CD4-positive, CD25-positive, alpha-beta regulatory T cell (primary cell): ENCODE data around the gene SEMG1. TPM values are rescaled to one million over a fixed set of nuclear protein-coding genes. Genes with fewer than 3 reads are reported as not detected.

Source experiments
- ATAC-seq, 2 donors: fragments of 150-1000 bp; cut with Tn5 transposase; one replicate each; pipeline ENCODE4 v1.10.0; 2021; ENCODE audit warnings: low read depth in 2 of 2, moderate number of reproducible peaks in 2 of 2, moderate library complexity in 1 of 2
- DNase-seq, 3 donors: peaks; one replicate each; pipeline versions ENCODE4 v3.0.0 to v3.0.0-alpha.2; 2012 to 2022; ENCODE audit warnings: mixed read lengths in 1 of 3
- H3K27ac ChIP-seq: one replicate; pipeline ENCODE4 v1.7.0; 2013; ENCODE audit warnings: mild to moderate bottlenecking, low read length; ENCODE audit not compliant: insufficient read depth, poor library complexity, severe bottlenecking
- H3K27me3 ChIP-seq: one replicate; pipeline ENCODE4 v1.7.0; 2013; ENCODE audit warnings: low read length; ENCODE audit not compliant: control insufficient read depth, insufficient read depth
- H3K36me3 ChIP-seq: one replicate; pipeline ENCODE4 v1.7.0; 2013; ENCODE audit warnings: mild to moderate bottlenecking, low read length, moderate library complexity; ENCODE audit not compliant: control insufficient read depth, insufficient read depth
- H3K4me1 ChIP-seq: 2 replicates; pipeline ENCODE4 v1.7.0; 2013; ENCODE audit warnings: mild to moderate bottlenecking, low read length; ENCODE audit not compliant: insufficient read depth, control insufficient read depth, poor library complexity, severe bottlenecking
- H3K4me3 ChIP-seq: one replicate; pipeline ENCODE4 v1.7.0; 2013; ENCODE audit warnings: low read depth, mild to moderate bottlenecking, low read length, moderate library complexity
- H3K9me3 ChIP-seq, 2 experiments: 1 replicate in 1 of 2; 2 replicates in 1 of 2; pipeline ENCODE4 v1.7.0; 2013; ENCODE audit warnings: low read length in 2 of 2, mild to moderate bottlenecking in 1 of 2, moderate library complexity in 1 of 2; ENCODE audit not compliant: control insufficient read depth in 2 of 2
- H3K27ac Mint-ChIP-seq, 3 donors: one replicate each; pipeline ENCODE4 v1.8.0; 2020 to 2022; ENCODE audit warnings: mild to moderate bottlenecking in 3 of 3, mixed read lengths in 3 of 3, moderate library complexity in 2 of 3
- H3K27me3 Mint-ChIP-seq: one replicate; pipeline ENCODE4 v1.8.0; 2022; ENCODE audit warnings: mild to moderate bottlenecking, mixed read lengths
- H3K36me3 Mint-ChIP-seq: one replicate; pipeline ENCODE4 v1.8.0; 2020; ENCODE audit warnings: mixed read lengths
- H3K4me1 Mint-ChIP-seq, 4 donors: one replicate each; pipeline ENCODE4 v1.8.0; 2020 to 2022; ENCODE audit warnings: mixed read lengths in 4 of 4, mild to moderate bottlenecking in 1 of 4
- H3K4me3 Mint-ChIP-seq, 4 donors: one replicate each; pipeline ENCODE4 v1.8.0; 2020 to 2022; ENCODE audit warnings: mild to moderate bottlenecking in 4 of 4, mixed read lengths in 4 of 4, moderate library complexity in 3 of 4
- H3K9me3 Mint-ChIP-seq, 7 donors: one replicate each; pipeline ENCODE4 v1.8.0; 2020 to 2022; ENCODE audit warnings: mixed read lengths in 7 of 7, mild to moderate bottlenecking in 3 of 7, moderate library complexity in 2 of 7
- polyA plus RNA-seq, 4 donors: library from polyadenylated mRNA; unstranded; fragments of 300-500 nt; fragmentation: Illumina TruSeq; gene quantifications; one replicate each; pipeline ENCODE4 v1.2.3, GENCODE V29; 2021
- total RNA-seq: library from RNA; stranded (reverse); gene quantifications from one replicate; pipeline ENCODE4 v1.2.3, GENCODE V29; 2022

SEMG1 gene, protein sequence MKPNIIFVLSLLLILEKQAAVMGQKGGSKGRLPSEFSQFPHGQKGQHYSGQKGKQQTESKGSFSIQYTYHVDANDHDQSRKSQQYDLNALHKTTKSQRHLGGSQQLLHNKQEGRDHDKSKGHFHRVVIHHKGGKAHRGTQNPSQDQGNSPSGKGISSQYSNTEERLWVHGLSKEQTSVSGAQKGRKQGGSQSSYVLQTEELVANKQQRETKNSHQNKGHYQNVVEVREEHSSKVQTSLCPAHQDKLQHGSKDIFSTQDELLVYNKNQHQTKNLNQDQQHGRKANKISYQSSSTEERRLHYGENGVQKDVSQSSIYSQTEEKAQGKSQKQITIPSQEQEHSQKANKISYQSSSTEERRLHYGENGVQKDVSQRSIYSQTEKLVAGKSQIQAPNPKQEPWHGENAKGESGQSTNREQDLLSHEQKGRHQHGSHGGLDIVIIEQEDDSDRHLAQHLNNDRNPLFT
- total RNA-seq (not detected), polyA plus RNA-seq (not detected)

DNA sequence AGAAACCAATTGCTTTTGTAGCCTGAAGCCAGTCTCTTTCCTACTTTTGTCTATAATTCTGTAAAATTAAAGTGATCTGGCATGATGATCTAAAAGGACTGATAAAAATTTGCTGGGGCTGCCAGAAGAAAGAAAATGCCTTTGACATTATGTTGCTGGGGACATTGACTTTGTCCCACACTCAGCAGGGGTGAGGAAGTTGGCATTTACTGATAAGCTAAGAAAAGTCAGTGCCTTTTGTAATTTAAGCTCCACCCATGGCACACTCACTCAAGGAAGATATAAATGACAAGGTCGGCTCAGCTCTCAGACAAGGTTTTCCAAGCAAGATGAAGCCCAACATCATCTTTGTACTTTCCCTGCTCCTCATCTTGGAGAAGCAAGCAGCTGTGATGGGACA lies at the start of gene SEMG1:
TSS of gene SEMG1 (plus strand) at position 309 of the 400 bp plus-strand sequence. CDS start at position 330, 21 bp downstream.
- ATAC-seq (no peak), DNase-seq (no peak)
- Mint-ChIP-seq H3K4me1 (no peaks in the 10 kb centered on the region), H3K9me3 (peaks cover 0 to 6% (median 2%) of the 10 kb centered on the region in 7 donors), H3K36me3 (no peaks in the 10 kb centered on the region), H3K4me3 (no peak within 1 kb of the TSS), H3K27ac (no peak within 1 kb of the TSS), H3K27me3 (peaks cover 17% of the 10 kb centered on the region)
- Histone ChIP-seq H3K27ac (no peak within 1 kb of the TSS), H3K27me3 (peaks cover 26% of the 10 kb centered on the region), H3K36me3 (no peaks in the 10 kb centered on the region), H3K4me3 (no peak within 1 kb of the TSS), H3K4me1 (no peaks in the 10 kb centered on the region), H3K9me3 (peaks cover 0 to 2% of the 10 kb centered on the region in 2 experiments)

DNA sequence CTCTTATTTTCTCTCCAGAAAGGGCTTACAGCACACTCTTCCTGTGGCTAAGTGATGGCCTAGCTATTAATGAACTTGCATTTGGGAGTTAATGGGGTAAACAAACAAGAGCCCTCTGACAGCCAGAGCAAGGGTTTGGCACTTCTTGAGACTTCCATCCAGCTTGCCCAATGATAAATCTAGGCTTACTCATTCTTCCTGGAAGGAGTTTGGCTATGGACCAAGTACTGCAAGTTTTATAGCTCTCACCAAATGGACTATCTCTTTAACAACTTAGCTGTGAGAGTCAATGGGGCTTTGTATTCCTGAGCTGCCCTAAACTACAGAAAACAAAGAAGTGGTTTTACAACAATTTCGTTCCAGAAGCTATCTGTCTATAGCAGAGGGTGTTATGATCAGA lies 48.9 kb upstream of the SEMG1 start:
- Histone ChIP-seq H3K36me3 (no peaks in the 10 kb centered on the region), H3K27me3 (peaks cover 13% of the 10 kb centered on the region), H3K27ac (no peak overlapping the region), H3K4me1 (no peaks in the 10 kb centered on the region), H3K9me3 (peaks cover 17 to 25% of the 10 kb centered on the region in 2 experiments), H3K4me3 (no peak overlapping the region)
- peaks cover 0 to 34% (median 7%) of the 10 kb centered on the region in 7 donors for H3K9me3 Mint-ChIP-seq
- H3K27me3 Mint-ChIP-seq, result peaks cover 57% of the 10 kb centered on the region
- H3K4me1 Mint-ChIP-seq, result no peaks in the 10 kb centered on the region
- DNase-seq, result no peak
- no peak overlapping the region for H3K4me3 Mint-ChIP-seq
- H3K27ac Mint-ChIP-seq, result no peak overlapping the region
- H3K36me3 Mint-ChIP-seq, result no peaks in the 10 kb centered on the region
- ATAC-seq, result no peak

DNA sequence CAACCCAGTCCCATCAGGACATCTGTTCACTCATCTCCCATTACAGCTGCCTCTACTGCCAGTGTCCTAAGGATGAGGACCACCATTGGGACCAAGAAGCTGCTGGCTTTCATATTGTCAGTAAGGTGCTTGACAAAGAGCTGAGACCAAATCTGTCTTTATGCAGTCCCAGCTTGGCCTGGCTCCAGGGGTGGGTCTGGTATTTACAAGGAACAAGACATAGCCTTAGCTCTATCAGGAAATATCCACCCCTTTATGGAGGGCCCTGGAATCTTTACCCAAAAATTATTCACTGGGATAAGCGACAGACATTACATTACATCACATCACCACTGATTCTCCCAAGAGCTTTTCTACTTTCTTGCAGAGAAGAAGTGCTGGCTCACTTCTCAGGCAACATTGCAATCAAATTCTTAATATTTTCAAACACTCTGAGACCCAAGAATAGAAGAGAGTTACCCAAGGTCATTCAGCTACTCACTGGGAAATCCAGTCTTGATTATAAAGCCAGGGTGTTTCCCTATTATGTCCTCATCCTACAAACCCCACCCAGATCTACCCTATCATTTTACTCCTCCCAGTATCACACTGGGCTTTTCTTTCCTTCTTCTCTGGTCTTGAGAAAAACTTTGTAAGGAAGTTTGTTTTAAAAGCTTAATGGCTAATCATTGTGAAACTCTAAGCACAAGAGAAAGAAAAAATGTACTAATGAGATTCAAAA lies 43.6 kb upstream of the SEMG1 start:
- H3K4me3 ChIP-seq, result no peak overlapping the region
- H3K27me3 ChIP-seq, result peaks cover 22% of the 10 kb centered on the region
- no peaks in the 10 kb centered on the region for H3K36me3 ChIP-seq
- H3K27ac ChIP-seq, result no peak overlapping the region
- ATAC-seq (no peak), DNase-seq (no peak)
- peaks cover 52% of the 10 kb centered on the region for H3K27me3 Mint-ChIP-seq
- no peaks in the 10 kb centered on the region for H3K4me1 Mint-ChIP-seq
- H3K4me3 Mint-ChIP-seq, result no peak overlapping the region
- H3K9me3 Mint-ChIP-seq, result peaks cover 0 to 41% (median 10%) of the 10 kb centered on the region in 7 donors
- H3K9me3 ChIP-seq, result peaks cover 13 to 21% of the 10 kb centered on the region in 2 experiments
- H3K36me3 Mint-ChIP-seq, result no peaks in the 10 kb centered on the region
- no peak overlapping the region for H3K27ac Mint-ChIP-seq
- no peaks in the 10 kb centered on the region for H3K4me1 ChIP-seq

DNA sequence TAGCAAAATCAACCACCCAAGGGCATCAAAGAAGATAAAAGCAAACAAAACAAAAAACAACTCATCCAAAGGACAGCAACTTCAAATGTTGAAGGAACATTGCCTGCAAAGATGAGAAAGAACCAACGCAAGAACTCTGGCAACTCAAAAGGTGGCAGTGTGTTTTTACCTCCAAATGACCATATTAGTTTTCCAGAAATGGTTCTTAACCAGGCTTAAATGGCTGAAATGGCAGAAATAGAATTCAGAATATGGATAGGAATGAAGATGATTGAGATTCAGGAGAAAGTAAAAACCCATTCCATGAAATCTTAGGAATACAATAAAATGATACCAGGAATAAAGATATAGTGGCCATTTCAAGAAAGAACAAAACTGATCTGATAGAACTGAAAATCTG lies 41.9 kb upstream of the SEMG1 start:
- H3K9me3 Mint-ChIP-seq, result peaks cover 0 to 29% (median 10%) of the 10 kb centered on the region in 7 donors
- no peaks in the 10 kb centered on the region for H3K4me1 ChIP-seq
- H3K4me3 ChIP-seq, result no peak overlapping the region
- H3K36me3 Mint-ChIP-seq, result no peaks in the 10 kb centered on the region
- no peak overlapping the region for H3K27ac ChIP-seq
- no peaks in the 10 kb centered on the region for H3K4me1 Mint-ChIP-seq
- peaks cover 18% of the 10 kb centered on the region for H3K27me3 ChIP-seq
- DNase-seq (no peak), ATAC-seq (no peak)
- H3K4me3 Mint-ChIP-seq, result no peak overlapping the region
- no peaks in the 10 kb centered on the region for H3K36me3 ChIP-seq
- H3K27ac Mint-ChIP-seq, result no peak overlapping the region
- peaks cover 51% of the 10 kb centered on the region for H3K27me3 Mint-ChIP-seq
- H3K9me3 ChIP-seq, result peaks cover 0 to 9% of the 10 kb centered on the region in 2 experiments

- Histone ChIP-seq H3K27ac (no peak overlapping the region), H3K4me3 (no peak overlapping the region), H3K4me1 (no peaks in the 10 kb centered on the region), H3K9me3 (no peaks in the 10 kb centered on the region), H3K27me3 (peaks cover 24% of the 10 kb centered on the region), H3K36me3 (no peaks in the 10 kb centered on the region)
- Mint-ChIP-seq H3K36me3 (peaks cover 4% of the 10 kb centered on the region), H3K9me3 (peaks cover 0 to 5% (median 0%) of the 10 kb centered on the region in 7 donors), H3K27me3 (peaks cover 29% of the 10 kb centered on the region), H3K27ac (peak overlapping the region in 1 of 3 donors; percentile 1), H3K4me1 (no peaks in the 10 kb centered on the region), H3K4me3 (no peak overlapping the region)
- DNase-seq (no peak), ATAC-seq (no peak)
Measured at GRCh38 chr20:45173522-45173921, 33.3 kb upstream of the SEMG1 start.

GRCh38 chr20:45174434-45175364 lies 32.1 kb upstream of the SEMG1 start, which contains the start of gene PI3:
Gene PI3 (plus strand): TSS chr20:45174902. CDS start chr20:45174923, 21 bp downstream.
- Mint-ChIP-seq H3K27me3 (peaks cover 26% of the 10 kb centered on the region), H3K4me1 (peaks cover 0 to 1% (median 0%) of the 10 kb centered on the region in 4 donors), H3K36me3 (peaks cover 4% of the 10 kb centered on the region), H3K27ac (peak within 1 kb of the TSS in 1 of 3 donors; percentile 1), H3K4me3 (no peak within 1 kb of the TSS), H3K9me3 (peaks cover 0 to 5% (median 0%) of the 10 kb centered on the region in 7 donors)
- no peak for DNase-seq
- H3K4me1 ChIP-seq, result no peaks in the 10 kb centered on the region
- peaks cover 22% of the 10 kb centered on the region for H3K27me3 ChIP-seq
- H3K4me3 ChIP-seq, result no peak within 1 kb of the TSS
- H3K27ac ChIP-seq, result no peak within 1 kb of the TSS
- H3K9me3 ChIP-seq, result no peaks in the 10 kb centered on the region
- no peak for ATAC-seq
- H3K36me3 ChIP-seq, result no peaks in the 10 kb centered on the region
